Measurements from ENCODE around the gene UXS1. TPM values are rescaled to one million over a fixed set of nuclear protein-coding genes. Genes with fewer than 3 reads are reported as not detected.
A peak's percentile ranks its signal among the peaks of the same experiment; 100 is the strongest.

Gene UXS1
- polyA plus RNA-seq, 4 donors = 5.1 to 45.4 (median 10.9) TPM

DNA sequence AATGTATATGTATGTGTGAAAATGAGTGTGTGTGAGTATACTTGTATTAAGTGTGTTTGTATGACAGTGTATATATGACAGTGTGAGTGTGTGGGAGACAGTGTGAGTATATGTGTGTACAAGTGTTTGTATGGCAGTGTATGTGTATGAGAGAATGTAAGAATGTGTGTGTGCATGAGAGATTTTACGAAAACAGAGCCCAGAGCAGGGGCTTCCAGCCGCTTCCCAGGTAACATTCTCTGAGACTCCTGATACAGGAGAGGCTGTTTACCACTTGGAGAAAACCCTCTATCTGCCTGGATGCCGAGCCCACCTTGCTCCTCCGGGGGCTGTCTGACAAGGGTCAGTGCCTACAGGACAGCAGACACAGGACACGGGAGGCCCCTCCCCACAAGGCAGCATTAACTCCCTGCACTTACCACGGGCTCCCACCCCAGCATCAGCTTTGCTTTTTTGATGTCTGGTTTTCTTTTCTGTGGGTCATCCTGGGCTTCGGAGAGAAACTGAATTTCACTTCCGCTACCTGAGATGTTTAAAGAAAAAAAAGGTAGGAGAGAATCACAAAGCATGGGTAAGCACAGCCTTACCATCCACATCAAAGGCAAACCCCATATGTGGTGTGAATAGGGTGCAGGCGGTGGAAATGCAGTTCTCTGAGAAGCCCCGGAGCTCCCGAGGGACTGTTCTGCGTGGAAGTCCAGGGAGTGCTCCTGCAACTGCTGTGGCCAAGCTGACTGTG is 97.6 kb downstream of the UXS1 start:
- H3K4me3 ChIP-seq (ENCODE audit: low read depth in 1 of 3, low read length in 3 of 3) = peak overlapping the region in 1 of 3 donors; percentile 1

DNA sequence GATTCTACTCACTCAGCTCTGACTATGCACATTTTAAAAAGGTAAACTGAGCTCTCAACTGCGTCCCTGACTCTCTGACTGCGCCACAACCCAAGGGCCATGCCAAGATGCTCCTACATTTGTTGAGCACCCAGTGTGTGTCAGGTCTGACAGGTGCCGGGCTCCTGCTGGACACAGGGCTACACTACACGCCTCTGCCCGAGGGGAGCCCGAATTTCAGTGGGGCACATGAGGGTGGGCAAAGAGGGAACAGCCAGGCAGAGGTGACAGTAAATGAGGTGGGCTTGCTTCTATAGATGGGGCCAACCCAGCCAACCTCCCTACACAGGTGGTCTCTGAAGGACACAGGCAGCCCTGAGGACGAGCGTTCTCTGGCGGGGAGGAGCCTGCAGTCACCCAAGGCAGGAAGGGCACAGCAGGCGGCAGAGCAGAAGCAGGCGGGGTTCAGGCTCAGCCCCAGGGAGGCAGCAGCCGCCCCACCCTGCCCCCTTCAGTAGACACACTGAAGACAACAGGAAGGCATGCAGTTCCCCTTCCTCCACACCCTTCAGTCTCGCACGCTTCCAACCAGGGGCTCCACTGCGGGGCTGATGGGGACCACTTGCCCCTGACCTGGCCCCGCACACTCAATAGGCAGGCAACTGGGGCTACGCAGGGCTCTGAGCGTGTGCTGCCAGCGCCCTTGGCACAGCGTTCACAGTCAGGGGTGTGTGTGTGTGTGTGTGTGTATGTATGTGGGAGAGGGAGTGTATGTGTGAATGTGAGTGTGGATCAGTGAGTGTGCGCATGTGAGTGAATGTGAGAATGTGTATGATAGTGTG is 98.4 kb downstream of the UXS1 start:
- no peaks in the 10 kb centered on the region for H3K27me3 ChIP-seq (ENCODE audit: control insufficient read depth in 3 of 3, insufficient read depth in 3 of 3, low read length in 3 of 3)
- peaks cover 0 to 51% (median 2%) of the 10 kb centered on the region in 3 donors for H3K36me3 ChIP-seq (ENCODE audit: control insufficient read depth in 3 of 3, insufficient read depth in 2 of 3, low read depth in 1 of 3, low read length in 3 of 3)
- FAIRE-seq (no peak), DNase-seq (peak in 1 of 2 donors; percentile 28)
- H3K4me1 ChIP-seq (ENCODE audit: control insufficient read depth in 3 of 3, insufficient read depth in 2 of 3, low read depth in 1 of 3, low read length in 2 of 3) = peaks cover 0 to 5% (median 0%) of the 10 kb centered on the region in 3 donors
- peak overlapping the region in 2 of 3 donors; percentile 51 to 70 for H3K27ac ChIP-seq (ENCODE audit: low read depth in 1 of 3, low read length in 2 of 3)
- no peaks in the 10 kb centered on the region for H3K9me3 ChIP-seq (ENCODE audit: control insufficient read depth in 2 of 2, insufficient read depth in 1 of 2, low read depth in 1 of 2, low read length in 1 of 2)
- peak overlapping the region in 1 of 3 donors; percentile 1 for H3K4me3 ChIP-seq (ENCODE audit: low read depth in 1 of 3, low read length in 3 of 3)
- WGBS, 3 donors = 73 to 90% (median 75%) methylated on average over 20 to 21 of the region's 21 CpGs

More for the DNA sequence above, 97.6 kb downstream of the UXS1 start:
- 79 to 87% (median 82%) methylated on average over 12 of the region's 12 CpGs for WGBS, 3 donors
- Histone ChIP-seq H3K36me3 (ENCODE audit: control insufficient read depth in 3 of 3, insufficient read depth in 2 of 3, low read depth in 1 of 3, low read length in 3 of 3) (peaks cover 0 to 55% (median 2%) of the 10 kb centered on the region in 3 donors), H3K4me1 (ENCODE audit: control insufficient read depth in 3 of 3, insufficient read depth in 2 of 3, low read depth in 1 of 3, low read length in 2 of 3) (peaks cover 0 to under 1% (median 0%) of the 10 kb centered on the region in 3 donors), H3K27ac (ENCODE audit: low read depth in 1 of 3, low read length in 2 of 3) (peak overlapping the region in 2 of 3 donors; percentile 51 to 70), H3K9me3 (ENCODE audit: control insufficient read depth in 2 of 2, insufficient read depth in 1 of 2, low read depth in 1 of 2, low read length in 1 of 2) (no peaks in the 10 kb centered on the region), H3K27me3 (ENCODE audit: control insufficient read depth in 3 of 3, insufficient read depth in 3 of 3, low read length in 3 of 3) (no peaks in the 10 kb centered on the region)
- no peak for FAIRE-seq
- DNase-seq = no peak

DNA sequence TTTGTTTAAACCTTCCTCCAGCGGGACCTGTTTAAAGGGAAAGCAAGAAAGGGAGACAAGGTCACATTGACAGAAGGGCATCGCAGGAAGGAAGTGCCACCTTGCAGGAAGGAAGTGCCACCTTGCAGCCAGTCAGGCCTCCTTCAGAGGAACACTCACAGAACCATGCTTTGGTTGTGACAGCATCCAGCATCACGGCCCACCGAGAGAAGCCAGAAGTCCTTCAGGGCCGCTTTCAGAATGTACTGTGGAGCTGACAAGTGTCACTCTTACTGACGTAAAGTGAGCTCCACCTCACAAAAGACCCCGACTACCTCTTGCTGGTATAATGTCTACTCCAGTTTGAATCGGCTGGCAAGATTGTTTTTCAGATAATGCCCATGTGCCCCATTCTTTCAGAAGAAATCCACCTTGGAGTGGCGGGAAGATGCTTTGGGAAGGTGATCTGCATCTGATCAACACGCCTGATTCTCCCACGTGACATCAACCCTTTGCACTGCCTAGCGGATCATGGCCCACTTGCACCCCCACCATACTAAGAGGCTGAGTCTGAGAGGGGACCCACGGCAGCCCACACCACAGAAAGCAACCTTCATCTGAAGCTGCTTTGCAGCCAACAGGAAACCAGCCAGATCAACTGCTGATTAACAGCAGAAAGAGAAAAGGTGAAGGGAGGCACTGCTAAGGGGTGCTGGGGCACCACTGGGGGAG is 99.8 kb downstream of the UXS1 start:
- Histone ChIP-seq H3K27me3 (ENCODE audit: control insufficient read depth in 3 of 3, insufficient read depth in 3 of 3, low read length in 3 of 3) (no peaks in the 10 kb centered on the region), H3K4me3 (ENCODE audit: low read depth in 1 of 3, low read length in 3 of 3) (no peak overlapping the region), H3K4me1 (ENCODE audit: control insufficient read depth in 3 of 3, insufficient read depth in 2 of 3, low read depth in 1 of 3, low read length in 2 of 3) (peaks cover 0 to 5% (median 0%) of the 10 kb centered on the region in 3 donors), H3K36me3 (ENCODE audit: control insufficient read depth in 3 of 3, insufficient read depth in 2 of 3, low read depth in 1 of 3, low read length in 3 of 3) (peaks cover 0 to 40% (median 2%) of the 10 kb centered on the region in 3 donors), H3K27ac (ENCODE audit: low read depth in 1 of 3, low read length in 2 of 3) (peak overlapping the region in 1 of 3 donors; percentile 57), H3K9me3 (ENCODE audit: control insufficient read depth in 2 of 2, insufficient read depth in 1 of 2, low read depth in 1 of 2, low read length in 1 of 2) (peaks cover 0 to 6% of the 10 kb centered on the region in 2 donors)
- WGBS, 3 donors = 73 to 84% (median 74%) methylated on average over 13 of the region's 13 CpGs
- no peak for FAIRE-seq
- DNase-seq = peak in 1 of 2 donors; percentile 30

DNA sequence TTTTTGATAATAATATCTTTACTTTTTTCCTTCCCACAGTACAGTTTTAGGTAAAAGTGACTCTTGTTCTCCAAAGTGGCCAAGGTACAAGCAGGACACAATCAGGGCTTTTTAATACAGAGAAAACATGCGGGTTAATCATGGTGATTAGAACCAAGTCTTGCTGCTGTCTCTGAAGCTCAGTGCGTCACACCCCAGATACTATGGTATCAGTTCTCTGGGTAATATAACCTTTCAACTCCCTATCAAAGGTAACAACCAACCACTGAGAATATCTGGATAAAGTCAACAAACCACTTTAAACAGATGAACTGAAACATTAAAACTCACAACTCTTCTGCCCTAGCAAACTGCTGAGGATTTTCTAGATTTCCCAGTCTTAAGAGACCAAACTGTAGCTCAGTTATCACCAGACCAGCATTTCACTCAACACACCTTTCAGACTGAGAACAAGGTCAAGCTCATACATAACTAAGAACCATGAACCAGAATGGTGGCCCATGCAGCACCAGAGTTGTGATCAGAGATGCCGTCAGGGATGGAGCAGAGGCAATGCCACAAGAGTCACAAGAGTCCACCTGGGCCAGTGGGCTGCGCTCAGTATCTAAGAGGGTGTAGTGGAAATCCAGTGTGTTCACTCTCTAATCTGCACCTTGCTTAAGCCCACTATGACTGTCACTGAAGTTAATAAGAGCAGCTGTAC is 103.0 kb downstream of the UXS1 start:
- DNase-seq = peak; percentile 42 to 89
- Histone ChIP-seq H3K9me3 (ENCODE audit: control insufficient read depth in 2 of 2, insufficient read depth in 1 of 2, low read depth in 1 of 2, low read length in 1 of 2) (peaks cover 0 to 6% of the 10 kb centered on the region in 2 donors), H3K4me1 (ENCODE audit: control insufficient read depth in 3 of 3, insufficient read depth in 2 of 3, low read depth in 1 of 3, low read length in 2 of 3) (peaks cover 0 to 5% (median 0%) of the 10 kb centered on the region in 3 donors), H3K27me3 (ENCODE audit: control insufficient read depth in 3 of 3, insufficient read depth in 3 of 3, low read length in 3 of 3) (no peaks in the 10 kb centered on the region), H3K36me3 (ENCODE audit: control insufficient read depth in 3 of 3, insufficient read depth in 2 of 3, low read depth in 1 of 3, low read length in 3 of 3) (peaks cover 0 to 14% (median 2%) of the 10 kb centered on the region in 3 donors), H3K4me3 (ENCODE audit: low read depth in 1 of 3, low read length in 3 of 3) (no peak overlapping the region), H3K27ac (ENCODE audit: low read depth in 1 of 3, low read length in 2 of 3) (peak overlapping the region in 1 of 3 donors; percentile 48)
- WGBS, 3 donors = 57 to 81% (median 74%) methylated on average over 4 of the region's 4 CpGs
- no peak for FAIRE-seq

DNA sequence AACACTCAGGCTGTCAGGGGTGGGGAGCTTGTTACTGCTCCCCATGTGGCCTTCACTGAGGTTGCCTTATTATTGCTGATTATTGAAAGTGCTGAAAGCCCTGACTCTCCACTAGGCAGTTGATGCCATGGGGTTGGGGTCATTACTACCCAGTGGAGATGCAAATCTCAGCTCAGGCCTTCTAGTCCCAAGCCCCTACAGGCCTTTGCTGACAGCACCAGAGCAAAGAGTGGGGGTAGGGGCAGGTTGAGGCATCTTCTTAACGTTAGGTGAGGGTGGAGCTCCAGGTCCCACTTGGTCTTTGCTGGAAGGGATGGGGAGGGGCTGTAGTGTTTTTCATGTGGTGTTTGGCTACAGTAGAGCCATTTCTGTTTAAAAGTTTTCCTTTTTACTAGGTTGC is 104.5 kb downstream of the UXS1 start:
- no peak for DNase-seq

DNA sequence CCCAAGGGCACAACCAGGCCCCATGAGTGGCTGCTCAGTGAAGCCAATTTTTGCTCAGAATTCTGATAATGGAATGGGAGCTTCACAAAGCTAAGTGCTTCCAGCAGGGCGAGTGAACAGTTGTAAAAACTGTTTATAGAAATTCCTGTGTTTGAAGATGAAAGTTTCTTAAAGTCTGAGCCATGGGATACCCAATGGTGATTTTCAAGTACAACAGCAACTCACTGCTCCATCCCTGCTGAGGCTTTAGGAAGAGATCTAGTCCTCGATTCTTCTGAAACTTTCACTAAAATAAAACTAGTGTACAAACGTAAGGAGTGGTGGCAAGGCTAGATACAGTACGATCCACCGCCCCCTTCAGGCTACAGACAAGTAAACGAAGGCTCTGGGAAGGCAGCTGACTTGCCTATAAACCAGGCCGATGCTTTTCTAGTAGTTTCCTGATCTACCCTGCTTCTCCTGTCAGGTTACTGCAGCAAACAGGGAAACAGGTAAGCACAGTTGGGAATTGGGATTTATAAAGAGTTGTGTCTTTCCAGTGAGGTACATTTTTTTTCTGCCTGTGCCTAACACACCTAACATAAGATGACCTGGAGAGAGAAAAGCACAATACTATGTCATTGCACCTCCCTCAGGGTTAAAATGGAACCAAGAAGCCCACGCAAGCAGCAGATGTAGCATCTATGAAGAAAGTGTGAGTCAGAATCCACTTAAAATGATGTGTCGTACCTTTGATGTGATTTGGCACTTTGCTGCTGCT is 108.7 kb downstream of the UXS1 start:
- no peaks in the 10 kb centered on the region for H3K36me3 ChIP-seq (ENCODE audit: control insufficient read depth in 3 of 3, insufficient read depth in 2 of 3, low read depth in 1 of 3, low read length in 3 of 3)
- H3K4me1 ChIP-seq (ENCODE audit: control insufficient read depth in 3 of 3, insufficient read depth in 2 of 3, low read depth in 1 of 3, low read length in 2 of 3) = no peaks in the 10 kb centered on the region
- H3K9me3 ChIP-seq (ENCODE audit: control insufficient read depth in 2 of 2, insufficient read depth in 1 of 2, low read depth in 1 of 2, low read length in 1 of 2) = peaks cover 0 to 6% of the 10 kb centered on the region in 2 donors
- H3K4me3 ChIP-seq (ENCODE audit: low read depth in 1 of 3, low read length in 3 of 3) = no peak overlapping the region
- no peak overlapping the region for H3K27ac ChIP-seq (ENCODE audit: low read depth in 1 of 3, low read length in 2 of 3)
- DNase-seq = peak; percentile 63 to 69
- H3K27me3 ChIP-seq (ENCODE audit: control insufficient read depth in 3 of 3, insufficient read depth in 3 of 3, low read length in 3 of 3) = no peaks in the 10 kb centered on the region
- no peak for FAIRE-seq
- WGBS, 3 donors = 23 to 44% (median 44%) methylated on average over 9 of the region's 9 CpGs

More for the DNA sequence above, 104.5 kb downstream of the UXS1 start:
- Histone ChIP-seq H3K36me3 (ENCODE audit: control insufficient read depth in 3 of 3, insufficient read depth in 2 of 3, low read depth in 1 of 3, low read length in 3 of 3) (peaks cover 0 to 6% (median 2%) of the 10 kb centered on the region in 3 donors), H3K27ac (ENCODE audit: low read depth in 1 of 3, low read length in 2 of 3) (no peak overlapping the region), H3K9me3 (ENCODE audit: control insufficient read depth in 2 of 2, insufficient read depth in 1 of 2, low read depth in 1 of 2, low read length in 1 of 2) (peaks cover 0 to 6% of the 10 kb centered on the region in 2 donors), H3K4me1 (ENCODE audit: control insufficient read depth in 3 of 3, insufficient read depth in 2 of 3, low read depth in 1 of 3, low read length in 2 of 3) (peaks cover 0 to 5% (median 0%) of the 10 kb centered on the region in 3 donors), H3K4me3 (ENCODE audit: low read depth in 1 of 3, low read length in 3 of 3) (no peak overlapping the region), H3K27me3 (ENCODE audit: control insufficient read depth in 3 of 3, insufficient read depth in 3 of 3, low read length in 3 of 3) (no peaks in the 10 kb centered on the region)
- 75 to 93% (median 78%) methylated on average over 1 of the region's 1 CpG for WGBS, 3 donors
- FAIRE-seq = no peak

DNA sequence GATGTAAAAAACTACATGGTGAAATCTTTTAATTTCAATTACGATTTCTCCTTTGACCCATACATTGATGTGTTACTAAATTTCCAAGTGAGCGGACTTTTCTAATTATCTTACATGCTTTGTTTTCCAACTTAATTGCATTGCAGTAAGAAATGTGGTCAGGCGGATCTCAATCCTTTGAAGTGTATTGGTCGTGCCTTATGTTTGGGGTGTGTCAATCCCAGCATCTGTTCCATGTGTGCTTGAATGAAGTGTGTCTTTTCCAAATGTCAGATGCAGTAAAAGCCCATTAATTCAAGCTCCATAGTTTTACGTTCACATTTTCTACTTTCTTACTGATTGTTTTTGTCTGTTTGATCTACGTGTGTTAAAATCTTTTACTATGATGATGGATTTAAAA is 113.1 kb downstream of the UXS1 start:
- FAIRE-seq = no peak
- 86 to 88% (median 86%) methylated on average over 6 of the region's 6 CpGs for WGBS, 3 donors
- H3K27me3 ChIP-seq (ENCODE audit: control insufficient read depth in 3 of 3, insufficient read depth in 3 of 3, low read length in 3 of 3) = no peaks in the 10 kb centered on the region

More for the DNA sequence above, 113.1 kb downstream of the UXS1 start:
- Histone ChIP-seq H3K9me3 (ENCODE audit: control insufficient read depth in 2 of 2, insufficient read depth in 1 of 2, low read depth in 1 of 2, low read length in 1 of 2) (no peaks in the 10 kb centered on the region), H3K4me1 (ENCODE audit: control insufficient read depth in 3 of 3, insufficient read depth in 2 of 3, low read depth in 1 of 3, low read length in 2 of 3) (no peaks in the 10 kb centered on the region), H3K27ac (ENCODE audit: low read depth in 1 of 3, low read length in 2 of 3) (no peak overlapping the region), H3K36me3 (ENCODE audit: control insufficient read depth in 3 of 3, insufficient read depth in 2 of 3, low read depth in 1 of 3, low read length in 3 of 3) (no peaks in the 10 kb centered on the region), H3K4me3 (ENCODE audit: low read depth in 1 of 3, low read length in 3 of 3) (no peak overlapping the region)
- no peak for DNase-seq

All from small intestine (tissue), 7 donors.